Body of pancreas (tissue), 4 donors: ENCODE data around the gene GFRA1. TPM values are rescaled to one million over a fixed set of nuclear protein-coding genes. Genes with fewer than 3 reads are reported as not detected.

Experiments used
- ATAC-seq: fragments of 150-250 bp; one replicate; pipeline ENCODE4 v1.9.1; 2016
- DNase-seq, 4 donors: peaks; one replicate each; pipeline ENCODE4 v3.0.0-alpha.2; 2019
- H3K27ac ChIP-seq, 4 donors: fragments of 200-600 bp; sonication (generic); 1 replicate in 3 of 4; 2 replicates in 1 of 4; pipeline versions ENCODE4 v1.5.1 to v1.6.1; 2016 to 2019; ENCODE audit warnings: mild to moderate bottlenecking in 1 of 4, mixed read lengths in 1 of 4, moderate library complexity in 1 of 4
- H3K27me3 ChIP-seq, 2 donors: fragments of 200-600 bp; sonication (generic); one replicate each; pipeline ENCODE4 v1.6.0; 2016; ENCODE audit warnings: mild to moderate bottlenecking in 1 of 2
- H3K36me3 ChIP-seq, 2 donors: fragments of 200-600 bp; sonication (generic); replicated peaks in 1 of 2; 2 replicates each; pipeline ENCODE4 v1.5.1; 2016; ENCODE audit warnings: low read depth in 2 of 2; ENCODE audit not compliant: insufficient read depth in 1 of 2
- H3K4me1 ChIP-seq: fragments of 200-600 bp; sonication (generic); one replicate; pipeline ENCODE4 v1.6.0; 2016
- H3K4me3 ChIP-seq, 2 donors: fragments of 200-600 bp; sonication (generic); 1 replicate in 1 of 2; 2 replicates in 1 of 2; pipeline ENCODE4 v1.5.1; 2016 to 2019
- H3K9me3 ChIP-seq, 3 donors: fragments of 200-600 bp; sonication (generic); 1 replicate in 2 of 3; 2 replicates in 1 of 3; pipeline ENCODE4 v1.5.1; 2016
- CTCF ChIP-seq, 7 experiments: fragments of 450-650 bp in 4 of 7; fragments of 200-600 bp in 3 of 7; sonication (generic) in 3 of 7; IDR thresholded peaks; one replicate each; pipeline ENCODE4 v1.5.1; 2016 to 2019; ENCODE audit warnings: antibody characterized with exemption in 7 of 7
- POLR2A ChIP-seq, 3 donors: fragments of 450-650 bp; IDR thresholded peaks; one replicate each; pipeline ENCODE4 v1.6.1; 2016; ENCODE audit warnings: antibody characterized with exemption in 3 of 3, mild to moderate bottlenecking in 2 of 3
- WGBS, 2 donors: methylation state at CpG; one replicate each; pipeline ENCODE4 v1.1.5; 2017; 5-methylcytosine and 5-hydroxymethylcytosine counted together
- intact Hi-C: fragments of 100-400 bp; cut with DNase I; formaldehyde crosslinking; loops from one replicate; pipeline ENCODE4 v1.15.1; 2023
- total RNA-seq, 2 donors: library from RNA; depleted of rRNA; stranded (reverse); fragments of >200 nt; gene quantifications; one replicate each; pipeline ENCODE4 v1.1.0, GENCODE V29; 2016

GFRA1 gene
- total RNA-seq, 2 donors from 2014 or later, result 4.2 to 6.9 TPM

DNA sequence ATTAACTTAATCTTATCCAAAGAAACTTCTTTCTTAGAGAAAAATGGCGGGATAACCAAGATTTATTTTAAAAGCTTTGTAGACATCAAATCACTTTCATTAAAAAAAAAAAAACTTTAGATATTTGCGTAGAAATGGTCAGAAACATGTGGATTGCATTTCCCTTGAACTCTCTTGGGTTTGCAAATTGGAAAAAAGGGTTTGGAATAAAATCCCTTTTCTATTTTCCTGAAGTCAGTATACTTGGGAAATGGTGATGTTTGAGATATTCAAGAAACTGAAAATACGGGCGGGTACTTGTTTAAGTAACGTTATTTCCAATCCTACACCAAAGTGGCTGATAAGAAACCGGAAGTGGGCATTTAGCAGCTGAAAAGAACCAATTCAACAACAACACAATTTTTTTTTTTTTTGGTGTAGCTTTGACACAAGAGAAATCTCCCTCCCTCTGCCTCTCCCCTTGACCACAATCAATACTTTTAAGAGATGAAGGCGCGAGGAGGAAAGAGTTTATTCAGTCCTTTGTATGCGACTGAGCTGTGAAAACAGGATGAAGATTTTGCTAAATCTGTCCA lies 13.7 kb upstream of the GFRA1 start:
- DNase-seq, result no peak
- WGBS, 2 donors, result 50 to 54% methylated on average over 9 of the region's 9 CpGs

GRCh38 chr10:116281775-116282174 lies 8.8 kb upstream of the GFRA1 start:
- Histone ChIP-seq H3K36me3 (no peaks in the 10 kb centered on the region), H3K4me3 (no peak overlapping the region), H3K9me3 (no peaks in the 10 kb centered on the region), H3K27ac (no peak overlapping the region), H3K4me1 (no peaks in the 10 kb centered on the region), H3K27me3 (no peaks in the 10 kb centered on the region)
- DNase-seq (no peak), ATAC-seq (no peak)
- TF ChIP-seq POLR2A (IDR thresholded peaks at IDR 0.05) (no peak), CTCF (IDR thresholded peaks at IDR 0.05) (no peak)
- intact Hi-C loops, result loop anchor here (10.0 kb wide), 1 partner anchor 927 kb away; no protein-coding TSS in a partner anchor
- WGBS, 2 donors, result 59 to 70% methylated on average over 3 of the region's 3 CpGs

More for the DNA sequence above, 13.7 kb upstream of the GFRA1 start:
- intact Hi-C loops, result loop anchor here (5.0 to 10.0 kb wide), 2 partner anchors 489 to 932 kb away; no protein-coding TSS in a partner anchor
- H3K27ac ChIP-seq, result no peak overlapping the region
- no peaks in the 10 kb centered on the region for H3K27me3 ChIP-seq
- H3K4me1 ChIP-seq, result no peaks in the 10 kb centered on the region
- no peak for ATAC-seq
- no peaks in the 10 kb centered on the region for H3K36me3 ChIP-seq
- H3K4me3 ChIP-seq, result no peak overlapping the region
- no peaks in the 10 kb centered on the region for H3K9me3 ChIP-seq
- TF ChIP-seq POLR2A (IDR thresholded peaks at IDR 0.05) (no peak), CTCF (IDR thresholded peaks at IDR 0.05) (no peak)

DNA sequence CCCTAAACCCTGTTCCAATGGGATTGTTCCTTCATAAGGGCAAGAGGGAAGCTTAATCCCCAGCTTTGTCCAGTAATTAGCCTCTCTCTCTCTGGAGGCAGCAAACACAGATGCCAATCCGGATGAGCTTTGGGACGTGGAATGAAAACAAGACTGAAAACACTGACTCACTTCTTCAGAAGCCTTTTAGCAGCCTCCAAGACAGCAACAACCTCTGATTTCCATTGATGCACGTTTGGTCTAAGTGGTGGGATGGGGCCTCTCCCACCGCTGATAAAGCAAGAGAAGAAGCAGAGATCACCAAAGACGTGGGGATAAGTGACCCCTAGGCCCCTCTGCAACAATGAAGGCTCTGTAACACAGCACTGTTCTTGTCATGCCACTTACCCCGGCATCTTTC lies 5.8 kb upstream of the GFRA1 start:
- Histone ChIP-seq H3K9me3 (no peaks in the 10 kb centered on the region), H3K4me3 (no peak overlapping the region), H3K27ac (no peak overlapping the region), H3K36me3 (no peaks in the 10 kb centered on the region), H3K27me3 (peaks cover 0 to 12% of the 10 kb centered on the region in 2 donors), H3K4me1 (peaks cover 12% of the 10 kb centered on the region)
- DNase-seq (no peak), ATAC-seq (no peak)
- WGBS, 2 donors, result 75 to 76% methylated on average over 6 of the region's 6 CpGs
- no peak for TF ChIP-seq POLR2A (IDR thresholded peaks at IDR 0.05)
- TF ChIP-seq CTCF (IDR thresholded peaks at IDR 0.05), result no peak
- intact Hi-C loops, result no loop called here

DNA sequence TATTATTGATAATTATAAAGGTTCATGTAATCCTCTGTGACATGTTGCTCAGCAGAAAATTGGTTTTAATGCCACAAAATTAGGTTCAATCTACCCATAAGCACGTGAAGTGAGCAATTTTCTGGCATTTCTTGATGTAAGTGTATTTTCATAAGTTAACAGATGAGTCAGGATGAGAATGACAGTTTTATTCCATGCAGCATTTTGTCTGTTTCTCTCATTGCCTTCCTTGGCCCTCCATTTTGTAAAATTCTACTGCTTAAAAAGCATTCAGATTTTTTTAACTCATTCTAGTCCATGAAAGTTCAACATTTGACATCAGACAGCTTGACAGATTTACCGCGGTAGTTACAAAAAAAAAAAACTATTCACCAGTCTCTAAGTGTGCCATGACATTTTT lies 4.0 kb upstream of the GFRA1 start:
- Histone ChIP-seq H3K4me3 (no peak overlapping the region), H3K4me1 (peaks cover 30% of the 10 kb centered on the region), H3K9me3 (no peaks in the 10 kb centered on the region), H3K27ac (no peak overlapping the region), H3K36me3 (no peaks in the 10 kb centered on the region), H3K27me3 (peaks cover 0 to 20% of the 10 kb centered on the region in 2 donors)
- DNase-seq, result no peak
- WGBS, 2 donors, result 95% methylated on average over 3 of the region's 3 CpGs
- TF ChIP-seq CTCF (IDR thresholded peaks at IDR 0.05) (no peak), POLR2A (IDR thresholded peaks at IDR 0.05) (no peak)
- intact Hi-C loops, result no loop called here
- no peak for ATAC-seq
